SK-N-SH treated with all-trans-retinoic acid at 6 μM for 48 hours (cell line): Measurements from ENCODE around the gene ST8SIA2.

Source experiments
- ARNTL ChIP-seq: fragments of 450-650 bp; formaldehyde crosslinking; IDR thresholded peaks from 2 replicates; pipeline ENCODE4 v1.5.0; 2020; ENCODE audit warnings: low read depth, mild to moderate bottlenecking, moderate library complexity, borderline replicate concordance
- ISL1 ChIP-seq: fragments of 250-450 bp; sonication (Bioruptor Pico); IDR thresholded peaks from 2 replicates; pipeline ENCODE4 v2.1.2; 2022; ENCODE audit warnings: mild to moderate bottlenecking, moderate library complexity
- RARB ChIP-seq: fragments of 250-450 bp; sonication (Bioruptor Pico); IDR thresholded peaks from 2 replicates; pipeline ENCODE4 v1.8.0; 2021; ENCODE audit warnings: mild to moderate bottlenecking, moderate library complexity
- ZFP30 ChIP-seq: fragments of 450-650 bp; formaldehyde crosslinking; IDR thresholded peaks from 2 replicates; pipeline ENCODE4 v1.5.0; 2022; ENCODE audit warnings: mild to moderate bottlenecking, moderate library complexity
- ZNF8 ChIP-seq: fragments of 450-650 bp; formaldehyde crosslinking; IDR thresholded peaks from 2 replicates; pipeline ENCODE4 v1.5.0; 2020; ENCODE audit warnings: mild to moderate bottlenecking, moderate library complexity

DNA sequence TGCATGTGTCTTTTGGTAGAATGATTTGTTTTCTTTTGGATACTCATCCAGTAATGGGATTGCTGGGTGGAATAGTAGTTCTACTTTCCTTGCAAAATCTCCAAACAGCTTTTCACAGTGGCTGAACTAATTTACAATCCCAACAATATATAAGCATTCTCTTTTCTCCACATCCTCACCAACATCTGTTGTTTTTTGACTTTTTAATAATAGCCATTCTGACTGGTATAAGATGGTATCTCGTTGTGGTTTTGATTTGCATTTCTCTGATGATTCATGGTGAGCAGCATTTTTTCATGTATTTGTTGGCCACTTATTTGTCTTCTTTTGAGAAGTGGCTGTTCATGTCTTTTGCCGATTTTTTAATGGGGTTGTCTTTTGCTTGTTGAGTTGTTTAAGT is 55.8 kb downstream of the ST8SIA2 start:
- no peak for TF ChIP-seq ZFP30 (CRISPR knock-in tag)
- TF ChIP-seq RARB (CRISPR knock-in tag) = no peak
- no peak for TF ChIP-seq ISL1
- TF ChIP-seq ZNF8 (CRISPR knock-in tag) = no peak
- TF ChIP-seq ARNTL (CRISPR knock-in tag) = no peak
